Heart left ventricle (tissue), 16 donors: ENCODE measurements around the gene DGKA. TPM values are rescaled to one million over a fixed set of nuclear protein-coding genes. Genes with fewer than 3 reads are reported as not detected.

Source experiments
- ATAC-seq, 4 donors: fragments of 200-7000 bp; cut with Tn5 transposase; one replicate each; pipeline ENCODE4 v1.9.1; 2020 to 2022; ENCODE audit warnings: moderate library complexity in 4 of 4, mild to moderate bottlenecking in 3 of 4, moderate number of reproducible peaks in 1 of 4
- DNase-seq, 5 donors: peaks; one replicate each; pipeline ENCODE4 v3.0.0-alpha.2; 2020
- H3K27ac ChIP-seq, 12 donors: fragments of 200-600 bp; sonication (generic) in 4 of 12; one replicate each; pipeline versions ENCODE4 v1.5.0 to v1.8.0; 2016 to 2022; ENCODE audit warnings: mild to moderate bottlenecking in 2 of 12
- H3K27me3 ChIP-seq, 9 donors: fragments of 200-600 bp; sonication (generic) in 2 of 9; one replicate each; pipeline versions ENCODE4 v1.5.1 to v1.8.0; 2016 to 2022; ENCODE audit warnings: mild to moderate bottlenecking in 3 of 9
- H3K36me3 ChIP-seq, 9 donors: fragments of 200-600 bp; sonication (generic) in 2 of 9; one replicate each; pipeline versions ENCODE4 v1.5.0 to v1.8.0; 2018 to 2022; ENCODE audit warnings: mild to moderate bottlenecking in 2 of 9
- H3K4me1 ChIP-seq, 12 donors: fragments of 200-600 bp; sonication (generic) in 4 of 12; one replicate each; pipeline versions ENCODE4 v1.5.0 to v1.8.0; 2016 to 2022; ENCODE audit warnings: mild to moderate bottlenecking in 3 of 12
- H3K4me3 ChIP-seq, 12 donors: fragments of 200-600 bp; sonication (generic) in 4 of 12; one replicate each; pipeline versions ENCODE4 v1.5.0 to v1.8.0; 2017 to 2022; ENCODE audit warnings: mild to moderate bottlenecking in 9 of 12, moderate library complexity in 4 of 12
- H3K9me3 ChIP-seq, 12 donors: fragments of 200-600 bp; sonication (generic) in 4 of 12; one replicate each; pipeline versions ENCODE4 v1.5.0 to v1.8.0; 2016 to 2022; ENCODE audit warnings: mild to moderate bottlenecking in 1 of 12
- POLR2A ChIP-seq, 2 donors: fragments of 450-650 bp; IDR thresholded peaks; one replicate each; pipeline ENCODE4 v1.6.1; 2017; ENCODE audit warnings: antibody characterized with exemption in 2 of 2, mild to moderate bottlenecking in 2 of 2, moderate library complexity in 2 of 2
- WGBS, 4 donors: extraction: QIAGEN DNeasy Blood & Tissue Kit in 2 of 4; methylation state at CpG; one replicate each; pipeline versions ENCODE4 v1.1.5 to v1.1.7; 2013 to 2018; 5-methylcytosine and 5-hydroxymethylcytosine counted together
- intact Hi-C, 10 donors: fragments of 100-400 bp; cut with DNase I; formaldehyde crosslinking; loops; one replicate each; pipeline versions ENCODE4 v1.11.1 to v1.14.2; 2022
- polyA plus RNA-seq, 2 donors: library from polyadenylated mRNA; stranded (reverse); fragments of 200-250 nt; gene quantifications; one replicate each; pipeline ENCODE4 v1.2.3, GENCODE V29; 2013
- total RNA-seq, 9 donors: library from RNA; depleted of rRNA in 2 of 9; stranded (reverse); fragments of >200 nt in 2 of 9; fragmentation: NEBNext Ultra II Directional in 3 of 9; extraction: Animal tissue kit (Norgen Biotek cat#: 25700) in 3 of 9; gene quantifications; one replicate each; pipeline versions ENCODE4 v1.1.0 to v1.2.4, GENCODE V29; 2016 to 2023
- TF ChIP-seq, protein P1 (sequence below), 12 donors: fragments of 200-600 bp; sonication (generic) in 4 of 12; IDR thresholded peaks; one replicate each; pipeline versions ENCODE4 v1.5.0 to v1.8.0; 2018 to 2022; ENCODE audit warnings: antibody characterized with exemption in 12 of 12, mild to moderate bottlenecking in 5 of 12
- donor health status: ischemic (EF 13 %, LVEDD 7.1; RV severe dilation, severe dysfunction).
- donor health status: healthy with polysubstance abuse.
- donor health status: DM: no; HTN: yes; CAD: no.
- donor health status: DM: no; HTN: no; CAD: no.
- donor health status: ischemic (EF 25% LVEDD 6.9; RV normal size, moderate dysfunction).
- donor health status: ischemic (EF 25% LVEDD 5.7; RV mildly dilated, moderate dysfunction).
- donor health status: healthy.
- donor health status: DM: yes; HTN: yes; CAD: no.
- donor health status: ischemic (EF 35%, LVEDD 5.7; RV mildly dilated, moderate dysfunction).
- donor health status: nonischemic (EF 11% LVEDD 7.7; RV severe dilation, severe dysfunction).
- donor health status: DM: yes; HTN: yes; CAD: no.
- donor health status: PGD.
- donor health status: ischemic (EF 29% LVEDD 5.4; RV normal size, mild dysfunction).
- donor health status: nonischemic (EF 23%, LVEDD 6.1; RV moderate dilation, normal function).

The DGKA gene
- total and polyA plus RNA-seq, 11 donors, result 5.3 to 27.8 (median 7.8) TPM

DNA sequence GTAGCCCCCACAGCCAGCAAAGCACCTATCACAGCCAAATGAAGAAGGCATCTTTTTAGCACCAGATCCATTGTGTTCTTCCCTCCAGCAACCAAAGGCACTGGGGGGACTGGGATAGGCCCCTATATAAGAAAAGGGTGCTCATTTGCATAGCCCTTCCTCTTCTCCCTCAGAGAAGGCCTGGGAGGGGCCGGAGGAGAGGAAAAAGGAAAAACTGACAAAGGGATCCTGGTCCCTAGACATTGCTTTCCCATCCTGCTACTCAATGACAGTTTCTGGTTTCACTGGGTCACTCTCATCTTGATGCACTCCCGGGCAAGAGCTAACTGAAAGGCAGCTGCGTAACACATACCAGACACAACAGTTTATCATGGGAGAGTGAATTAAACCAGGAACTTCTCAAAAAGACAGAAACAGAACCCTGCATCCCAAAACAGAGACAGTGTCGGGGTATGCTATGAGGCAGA is 35.0 kb downstream of the DGKA start, which contains the start of gene PMEL:
Gene PMEL, minus strand, starts transcription at position 102 of the 467 bp plus-strand sequence. Its CDS starts 31 bp downstream, at position 71.
- Histone ChIP-seq H3K4me3 (peak within 1 kb of the TSS; percentile 49 to 98 (median 76)), H3K4me1 (peaks cover 0 to 25% (median 14%) of the 10 kb centered on the region in 12 donors), H3K27ac (peak within 1 kb of the TSS in 11 of 12 donors; percentile 74 to 88 (median 81)), H3K9me3 (no peaks in the 10 kb centered on the region), H3K27me3 (no peaks in the 10 kb centered on the region), H3K36me3 (peaks cover 0 to 8% (median 0%) of the 10 kb centered on the region in 9 donors)
- intact Hi-C loops, result loop anchor here in 2 of 10 donors (5.0 kb wide), 1 partner anchor 34 kb away; the partner anchor contains the start of gene DGKA (in 2 of the 2)
- ATAC-seq, result peak; percentile 6 to 29 (median 12)
- DNase-seq, result no peak
- WGBS, 4 donors, result 2 to 10% (median 8%) methylated on average over 4 of the region's 4 CpGs
- no peak for TF ChIP-seq POLR2A (IDR thresholded peaks at IDR 0.05)
- TF ChIP-seq, protein P1, sequence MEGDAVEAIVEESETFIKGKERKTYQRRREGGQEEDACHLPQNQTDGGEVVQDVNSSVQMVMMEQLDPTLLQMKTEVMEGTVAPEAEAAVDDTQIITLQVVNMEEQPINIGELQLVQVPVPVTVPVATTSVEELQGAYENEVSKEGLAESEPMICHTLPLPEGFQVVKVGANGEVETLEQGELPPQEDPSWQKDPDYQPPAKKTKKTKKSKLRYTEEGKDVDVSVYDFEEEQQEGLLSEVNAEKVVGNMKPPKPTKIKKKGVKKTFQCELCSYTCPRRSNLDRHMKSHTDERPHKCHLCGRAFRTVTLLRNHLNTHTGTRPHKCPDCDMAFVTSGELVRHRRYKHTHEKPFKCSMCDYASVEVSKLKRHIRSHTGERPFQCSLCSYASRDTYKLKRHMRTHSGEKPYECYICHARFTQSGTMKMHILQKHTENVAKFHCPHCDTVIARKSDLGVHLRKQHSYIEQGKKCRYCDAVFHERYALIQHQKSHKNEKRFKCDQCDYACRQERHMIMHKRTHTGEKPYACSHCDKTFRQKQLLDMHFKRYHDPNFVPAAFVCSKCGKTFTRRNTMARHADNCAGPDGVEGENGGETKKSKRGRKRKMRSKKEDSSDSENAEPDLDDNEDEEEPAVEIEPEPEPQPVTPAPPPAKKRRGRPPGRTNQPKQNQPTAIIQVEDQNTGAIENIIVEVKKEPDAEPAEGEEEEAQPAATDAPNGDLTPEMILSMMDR (IDR thresholded peaks at IDR 0.05), result no peak

DNA sequence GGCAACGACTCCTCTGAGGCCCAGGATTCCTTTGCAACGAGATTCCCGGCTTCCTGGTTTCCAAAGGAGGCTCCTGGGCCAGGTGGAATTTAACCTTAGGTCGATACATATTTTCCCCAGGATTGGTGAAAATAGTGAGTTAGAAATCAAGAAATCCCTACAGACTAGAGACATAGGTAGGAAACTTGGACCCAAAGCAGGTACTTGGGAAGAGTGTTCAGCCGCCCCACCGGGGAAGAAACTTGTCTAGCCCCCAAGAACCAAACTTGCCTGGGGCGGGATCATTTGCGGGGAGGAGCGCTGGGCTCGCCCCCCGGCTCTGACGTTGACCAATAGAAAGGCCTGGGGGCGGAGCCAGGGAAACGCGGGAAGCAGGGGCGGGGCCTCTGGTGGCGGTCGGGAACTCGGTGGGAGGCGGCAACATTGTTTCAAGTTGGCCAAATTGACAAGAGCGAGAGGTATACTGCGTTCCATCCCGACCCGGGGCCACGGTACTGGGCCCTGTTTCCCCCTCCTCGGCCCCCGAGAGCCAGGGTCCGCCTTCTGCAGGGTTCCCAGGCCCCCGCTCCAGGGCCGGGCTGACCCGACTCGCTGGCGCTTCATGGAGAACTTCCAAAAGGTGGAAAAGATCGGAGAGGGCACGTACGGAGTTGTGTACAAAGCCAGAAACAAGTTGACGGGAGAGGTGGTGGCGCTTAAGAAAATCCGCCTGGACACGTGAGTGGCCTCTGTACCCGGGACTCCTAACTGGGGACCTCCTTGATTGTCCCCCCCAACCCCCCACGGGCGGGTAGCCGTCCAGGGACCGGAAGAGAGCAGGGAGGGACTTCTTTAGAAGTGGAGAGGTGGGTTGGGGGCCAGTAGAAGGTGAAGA is 35.7 kb downstream of the DGKA start, which contains the start of gene CDK2:
Gene CDK2, plus strand, starts transcription at position 423 of the 874 bp plus-strand sequence. Its CDS starts 179 bp downstream, at position 602.
- peak within 1 kb of the TSS in 11 of 12 donors; percentile 74 to 88 (median 81) for H3K27ac ChIP-seq
- peaks cover 0 to 25% (median 14%) of the 10 kb centered on the region in 12 donors for H3K4me1 ChIP-seq
- no peaks in the 10 kb centered on the region for H3K9me3 ChIP-seq
- H3K4me3 ChIP-seq, result peak within 1 kb of the TSS; percentile 49 to 98 (median 76)
- no peaks in the 10 kb centered on the region for H3K27me3 ChIP-seq
- WGBS, 4 donors, result 0 to 1% (median 1%) methylated on average over 40 to 45 of the region's 45 CpGs
- DNase-seq, result peak; percentile 95
- TF ChIP-seq POLR2A (IDR thresholded peaks at IDR 0.05), result peak; percentile 15 to 81
- TF ChIP-seq, protein P1 (IDR thresholded peaks at IDR 0.05), result no peak
- intact Hi-C loops, result loop anchor here in 2 of 10 donors (5.0 kb wide), 1 partner anchor 34 kb away; the partner anchor contains the start of gene DGKA (in 2 of the 2)
- H3K36me3 ChIP-seq, result peaks cover 0 to 11% (median 0%) of the 10 kb centered on the region in 9 donors
- ATAC-seq, result peak; percentile 94 to 99 (median 97)

DNA sequence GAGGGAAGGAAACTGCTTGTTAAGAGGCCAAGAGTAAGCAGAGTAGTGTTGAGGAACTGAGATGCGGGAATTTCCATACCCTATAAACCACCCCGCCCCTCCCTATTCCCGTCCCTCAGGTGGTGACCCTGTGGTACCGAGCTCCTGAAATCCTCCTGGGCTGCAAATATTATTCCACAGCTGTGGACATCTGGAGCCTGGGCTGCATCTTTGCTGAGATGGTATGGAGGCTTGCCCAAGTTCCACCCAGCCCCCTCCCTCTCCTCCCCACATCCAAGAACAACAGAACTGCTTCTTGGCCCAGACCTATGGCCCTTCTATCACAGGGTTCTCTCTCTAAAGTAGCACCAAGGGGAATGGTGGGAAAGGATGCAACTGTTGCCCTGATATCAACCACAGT is 38.4 kb downstream of the DGKA start:
- H3K4me1 ChIP-seq, result peaks cover 0 to 34% (median 22%) of the 10 kb centered on the region in 12 donors

More for the DNA sequence above, 38.4 kb downstream of the DGKA start:
- TF ChIP-seq, protein P1 (IDR thresholded peaks at IDR 0.05), result no peak
- no peak for TF ChIP-seq POLR2A (IDR thresholded peaks at IDR 0.05)
- Histone ChIP-seq H3K4me3 (no peak overlapping the region), H3K36me3 (peaks cover 0 to 11% (median 0%) of the 10 kb centered on the region in 9 donors), H3K9me3 (no peaks in the 10 kb centered on the region), H3K27me3 (no peaks in the 10 kb centered on the region), H3K27ac (no peak overlapping the region)
- ATAC-seq (no peak), DNase-seq (peak in 1 of 5 donors; percentile 32)
- intact Hi-C loops, result loop anchor here in 2 of 10 donors (5.0 kb wide), 1 partner anchor 37 kb away; the partner anchor contains the start of gene DGKA (in 2 of the 2)
- WGBS, 4 donors, result 79 to 90% (median 87%) methylated on average over 4 of the region's 4 CpGs
